Smooth muscle cell (in vitro differentiated cells): ENCODE results near the gene GGPS1. TPM values are rescaled to one million over a fixed set of nuclear protein-coding genes. Genes with fewer than 3 reads are reported as not detected.

Experiments
- DNase-seq: peaks from one replicate; lab custom pipeline; 2025; ENCODE audit not compliant: unreplicated experiment; lab: John Stamatoyannopoulos, UW
- H2AFZ ChIP-seq: fragments of 200-600 bp; sonication (generic); 2 replicates; pipeline ENCODE4 v1.6.0; 2016; ENCODE audit warnings: antibody characterized with exemption, low read depth, mild to moderate bottlenecking
- H3F3A ChIP-seq: fragments of 200-600 bp; sonication (generic); 2 replicates; pipeline ENCODE4 v1.6.0; 2017; ENCODE audit warnings: antibody characterized with exemption, low read depth
- H3K27ac ChIP-seq: fragments of 200-600 bp; sonication (generic); 2 replicates; pipeline ENCODE4 v1.5.1; 2016; ENCODE audit warnings: low read depth, mild to moderate bottlenecking
- H3K27me3 ChIP-seq: fragments of 200-600 bp; sonication (generic); 2 replicates; pipeline ENCODE4 v1.6.1; 2016; ENCODE audit warnings: low read depth, mild to moderate bottlenecking
- H3K36me3 ChIP-seq: fragments of 200-600 bp; sonication (generic); 2 replicates; pipeline ENCODE4 v1.5.1; 2016; ENCODE audit warnings: low read depth
- H3K4me1 ChIP-seq: fragments of 200-600 bp; sonication (generic); 2 replicates; pipeline ENCODE4 v1.5.1; 2016; ENCODE audit warnings: low read depth
- H3K4me2 ChIP-seq: fragments of 200-600 bp; sonication (generic); 2 replicates; pipeline ENCODE4 v1.6.0; 2016; ENCODE audit warnings: mild to moderate bottlenecking
- H3K4me3 ChIP-seq: fragments of 200-600 bp; sonication (generic); 2 replicates; pipeline ENCODE4 v1.5.1; 2016; ENCODE audit warnings: mild to moderate bottlenecking
- H3K79me2 ChIP-seq: fragments of 200-600 bp; sonication (generic); 2 replicates; pipeline ENCODE4 v1.6.0; 2016; ENCODE audit warnings: low read depth, mild to moderate bottlenecking
- H3K9ac ChIP-seq: fragments of 200-600 bp; sonication (generic); 2 replicates; pipeline ENCODE4 v1.6.0; 2016; ENCODE audit warnings: low read depth
- H3K9me3 ChIP-seq: fragments of 200-600 bp; sonication (generic); replicated peaks from 2 replicates; pipeline ENCODE4 v1.5.1; 2016; ENCODE audit warnings: low read depth
- H4K20me1 ChIP-seq: fragments of 200-600 bp; sonication (generic); 2 replicates; pipeline ENCODE4 v1.6.0; 2016; ENCODE audit warnings: low read depth
- WGBS: methylation state at CpG from one replicate; pipeline ENCODE4 v1.1.7; 2016; ENCODE audit warnings: low lambda C conversion rate; 5-methylcytosine and 5-hydroxymethylcytosine counted together
- polyA plus RNA-seq: library from polyadenylated mRNA; unstranded; fragments of >200 nt; fragmentation: Nextera tagmentation; extraction: Ambion mirVana; gene quantifications from 2 replicates; pipeline ENCODE4 v1.2.1, GENCODE V29; 2016
- small RNA-seq: library from RNA; depleted of rRNA; stranded (forward); fragments of <200 nt; gene quantifications from one replicate; pipeline ENCODE3, GENCODE V24; 2014
- total RNA-seq: library from RNA; depleted of rRNA; stranded (reverse); fragments of >200 nt; gene quantifications from 2 replicates; pipeline ENCODE4 v1.2.3, GENCODE V29; 2014
- TF ChIP-seq, protein P1 (sequence below): fragments of 200-600 bp; sonication (generic); IDR thresholded peaks from 2 replicates; pipeline ENCODE4 v1.5.1; 2017; ENCODE audit warnings: borderline replicate concordance, mild to moderate bottlenecking, antibody characterized with exemption; ENCODE audit not compliant: insufficient read depth, poor library complexity, severe bottlenecking

The GGPS1 gene
- total and polyA plus RNA-seq, 2 experiments from 2014 or later: 41.3 to 47.5 TPM

DNA sequence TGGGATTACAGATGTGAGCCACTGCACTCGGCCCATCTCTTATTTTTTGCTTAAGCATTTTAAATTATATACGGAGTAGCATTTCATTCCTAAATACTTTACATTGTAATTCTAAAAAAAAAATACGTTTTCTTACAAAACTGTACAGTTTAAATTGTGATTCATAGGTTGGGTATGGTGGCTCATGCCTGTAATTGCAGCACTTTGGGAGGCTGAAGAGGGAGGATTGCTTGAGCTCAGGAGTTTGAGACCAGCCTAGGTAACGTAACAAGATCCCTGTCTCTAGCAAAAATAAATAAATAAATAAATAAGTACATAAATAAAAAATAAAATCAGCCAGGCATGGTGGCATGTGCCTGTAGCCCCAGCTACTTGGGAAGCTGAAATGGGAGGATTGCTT lies 63.5 kb downstream of the GGPS1 start:
- TF ChIP-seq, protein P1, sequence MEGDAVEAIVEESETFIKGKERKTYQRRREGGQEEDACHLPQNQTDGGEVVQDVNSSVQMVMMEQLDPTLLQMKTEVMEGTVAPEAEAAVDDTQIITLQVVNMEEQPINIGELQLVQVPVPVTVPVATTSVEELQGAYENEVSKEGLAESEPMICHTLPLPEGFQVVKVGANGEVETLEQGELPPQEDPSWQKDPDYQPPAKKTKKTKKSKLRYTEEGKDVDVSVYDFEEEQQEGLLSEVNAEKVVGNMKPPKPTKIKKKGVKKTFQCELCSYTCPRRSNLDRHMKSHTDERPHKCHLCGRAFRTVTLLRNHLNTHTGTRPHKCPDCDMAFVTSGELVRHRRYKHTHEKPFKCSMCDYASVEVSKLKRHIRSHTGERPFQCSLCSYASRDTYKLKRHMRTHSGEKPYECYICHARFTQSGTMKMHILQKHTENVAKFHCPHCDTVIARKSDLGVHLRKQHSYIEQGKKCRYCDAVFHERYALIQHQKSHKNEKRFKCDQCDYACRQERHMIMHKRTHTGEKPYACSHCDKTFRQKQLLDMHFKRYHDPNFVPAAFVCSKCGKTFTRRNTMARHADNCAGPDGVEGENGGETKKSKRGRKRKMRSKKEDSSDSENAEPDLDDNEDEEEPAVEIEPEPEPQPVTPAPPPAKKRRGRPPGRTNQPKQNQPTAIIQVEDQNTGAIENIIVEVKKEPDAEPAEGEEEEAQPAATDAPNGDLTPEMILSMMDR: no peak
- Histone ChIP-seq H3K4me2 (no peak overlapping the region), H4K20me1 (peaks cover 9% of the 10 kb centered on the region), H3F3A (no peaks in the 10 kb centered on the region), H3K9me3 (no peaks in the 10 kb centered on the region), H3K9ac (no peak overlapping the region), H3K4me1 (no peaks in the 10 kb centered on the region), H3K79me2 (peaks cover 72% of the 10 kb centered on the region), H3K4me3 (no peak overlapping the region), H3K27ac (no peak overlapping the region), H3K36me3 (no peaks in the 10 kb centered on the region), H3K27me3 (no peaks in the 10 kb centered on the region), H2AFZ (no peak overlapping the region)
- DNase-seq: no peak
- 89% methylated on average over 4 of the region's 4 CpGs for WGBS

Small RNAs within 50 kb of the gene (small RNA-seq; reads per million reads assigned to genes)
- gene AL391994.1: not detected

Other genes with a start within 250 kb of the GGPS1 start
- gene TOMM20, start 199.7 kb upstream of the GGPS1 start, total RNA-seq: 82.1 and 88.7 TPM in 2 replicates
- gene TOMM20, start 199.7 kb upstream of the GGPS1 start, polyA plus RNA-seq: 46.1 and 71.3 TPM in 2 replicates
- gene RBM34, start 167.3 kb upstream of the GGPS1 start, total RNA-seq: 59.9 and 60.3 TPM in 2 replicates
- gene RBM34, start 167.3 kb upstream of the GGPS1 start, polyA plus RNA-seq: 68.0 and 75.2 TPM in 2 replicates
- 33.2 and 40.3 TPM in 2 replicates for gene ARID4B, start 391 bp upstream of the GGPS1 start, total RNA-seq
- 29.0 and 39.1 TPM in 2 replicates for gene ARID4B, start 391 bp upstream of the GGPS1 start, polyA plus RNA-seq
- gene TBCE, start 38.9 kb downstream of the GGPS1 start, total RNA-seq: 24.0 and 31.1 TPM in 2 replicates
- 28.4 and 30.5 TPM in 2 replicates for gene TBCE, start 38.9 kb downstream of the GGPS1 start, polyA plus RNA-seq
- gene B3GALNT2, start 175.9 kb downstream of the GGPS1 start, total RNA-seq: 22.7 and 28.1 TPM in 2 replicates
- 8.2 and 12.5 TPM in 2 replicates for gene B3GALNT2, start 175.9 kb downstream of the GGPS1 start, polyA plus RNA-seq